H54 (cell line): Measurements from ENCODE around the gene PLA2G2C.

Experiments used
- DNase-seq: peaks from one replicate; pipeline ENCODE4 v3.0.0; 2011; ENCODE audit warnings: low spot score, mixed read lengths; ENCODE audit not compliant: insufficient read length
- FAIRE-seq: peaks from 3 replicates; lab custom pipeline; 2011; peaks lifted over from hg19 to GRCh38; lab: Jason Lieb, UNC
- POLR2A ChIP-seq: IDR thresholded peaks from 2 replicates; pipeline ENCODE4 v1.6.1; 2011; ENCODE audit warnings: low read depth, mild to moderate bottlenecking, low read length

The PLA2G2C gene

GRCh38 chr1:20115479-20115878 lies 70.8 kb downstream of the PLA2G2C start:
- FAIRE-seq, result no peak
- no peak for TF ChIP-seq POLR2A

GRCh38 chr1:20114021-20114648 lies 72.2 kb downstream of the PLA2G2C start:
- no peak for TF ChIP-seq POLR2A
- FAIRE-seq (no peak), DNase-seq (no peak)

More at GRCh38 chr1:20115479-20115878, 70.8 kb downstream of the PLA2G2C start:
- no peak for DNase-seq
